ENCODE data around the gene COL4A1. TPM values are rescaled to one million over a fixed set of nuclear protein-coding genes. Genes with fewer than 3 reads are reported as not detected.

The COL4A1 gene
- total and polyA plus RNA-seq, 8 donors: 418 to 1,057 (median 547) TPM

GRCh38 chr13:110339975-110340550 lies 33.1 kb upstream of the COL4A1 start:
- no peak for TF ChIP-seq CTCF (IDR thresholded peaks at IDR 0.05)
- H3K4me3 ChIP-seq: no peak overlapping the region
- intact Hi-C loops (cut with DNase I): no loop called here
- peaks cover 0 to 29% of the 10 kb centered on the region in 2 donors for H3K27me3 ChIP-seq
- DNase-seq: no peak
- peaks cover 21 to 68% of the 10 kb centered on the region in 2 donors for H3K4me1 ChIP-seq
- H3K9me3 ChIP-seq: no peaks in the 10 kb centered on the region
- H3K27ac ChIP-seq: peak overlapping the region; percentile 79 to 86
- no peak for ATAC-seq
- no peaks in the 10 kb centered on the region for H3K36me3 ChIP-seq

- intact Hi-C loops (cut with DNase I): no loop called here
- peaks cover 21 to 68% of the 10 kb centered on the region in 2 donors for H3K4me1 ChIP-seq
- peaks cover 0 to 29% of the 10 kb centered on the region in 2 donors for H3K27me3 ChIP-seq
- TF ChIP-seq CTCF (IDR thresholded peaks at IDR 0.05): no peak
- H3K27ac ChIP-seq: peak overlapping the region; percentile 27 to 79
- ATAC-seq (no peak), DNase-seq (no peak)
- H3K4me3 ChIP-seq: no peak overlapping the region
- no peaks in the 10 kb centered on the region for H3K9me3 ChIP-seq
- no peaks in the 10 kb centered on the region for H3K36me3 ChIP-seq
Measured at GRCh38 chr13:110339263-110339662, 32.3 kb upstream of the COL4A1 start.

- peaks cover 21 to 68% of the 10 kb centered on the region in 2 donors for H3K4me1 ChIP-seq
- DNase-seq: no peak
Measured at GRCh38 chr13:110338441-110339101, 31.6 kb upstream of the COL4A1 start.

GRCh38 chr13:110337247-110337646 lies 30.3 kb upstream of the COL4A1 start:
- H3K27me3 ChIP-seq: peaks cover 0 to 18% of the 10 kb centered on the region in 2 donors
- intact Hi-C loops (cut with DNase I): no loop called here
- no peaks in the 10 kb centered on the region for H3K9me3 ChIP-seq
- ATAC-seq (no peak), DNase-seq (no peak)
- no peak overlapping the region for H3K4me3 ChIP-seq
- peaks cover 21 to 61% of the 10 kb centered on the region in 2 donors for H3K4me1 ChIP-seq
- H3K36me3 ChIP-seq: no peaks in the 10 kb centered on the region
- H3K27ac ChIP-seq: peak overlapping the region; percentile 30 to 48
- TF ChIP-seq CTCF (IDR thresholded peaks at IDR 0.05): no peak

More at GRCh38 chr13:110338441-110339101, 31.6 kb upstream of the COL4A1 start:
- no peak for TF ChIP-seq CTCF (IDR thresholded peaks at IDR 0.05)
- Histone ChIP-seq H3K4me3 (no peak overlapping the region), H3K9me3 (no peaks in the 10 kb centered on the region), H3K36me3 (no peaks in the 10 kb centered on the region), H3K27me3 (peaks cover 0 to 29% of the 10 kb centered on the region in 2 donors), H3K27ac (peak overlapping the region; percentile 47 to 56)
- ATAC-seq: no peak
- intact Hi-C loops (cut with DNase I): no loop called here

GRCh38 chr13:110336681-110337080 lies 29.7 kb upstream of the COL4A1 start:
- intact Hi-C loops (cut with DNase I): no loop called here
- peaks cover 25 to 55% of the 10 kb centered on the region in 2 donors for H3K4me1 ChIP-seq
- no peak for TF ChIP-seq CTCF (IDR thresholded peaks at IDR 0.05)
- H3K27ac ChIP-seq: peak overlapping the region in 1 of 2 donors; percentile 30
- no peak for ATAC-seq
- no peak overlapping the region for H3K4me3 ChIP-seq
- no peak for DNase-seq
- H3K36me3 ChIP-seq: no peaks in the 10 kb centered on the region
- H3K27me3 ChIP-seq: peaks cover 0 to 14% of the 10 kb centered on the region in 2 donors
- no peaks in the 10 kb centered on the region for H3K9me3 ChIP-seq
